Activated T-cell treated with anti-CD3 and anti-CD28 coated beads, Interleukin-2, amount 50 U/mL, for 4 hours (primary cell): ENCODE data around the gene OR6X1. TPM values are rescaled to one million over a fixed set of nuclear protein-coding genes. Genes with fewer than 3 reads are reported as not detected.
A peak's percentile ranks its signal among the peaks of the same experiment; 100 is the strongest.
"Not testable (repeated sequence)": the region's sequence is repeated elsewhere in the genome, so short reads cannot be mapped to it uniquely, and the experiment has no call there.

Source experiments
- ATAC-seq, 2 donors: fragments of 200-7000 bp; cut with Tn5 transposase; one replicate each; pipeline ENCODE4 v1.10.0; 2021
- DNase-seq: peaks from one replicate; pipeline ENCODE4 v3.0.0-alpha.2; 2020
- H3K27me3 Mint-ChIP-seq: one replicate; pipeline ENCODE4 v1.8.0; 2021; ENCODE audit warnings: low read depth, mixed read lengths
- H3K36me3 Mint-ChIP-seq: one replicate; pipeline ENCODE4 v1.8.0; 2022; ENCODE audit warnings: mixed read lengths; ENCODE audit not compliant: insufficient read depth
- H3K4me1 Mint-ChIP-seq: one replicate; pipeline ENCODE4 v1.8.0; 2021; ENCODE audit warnings: low read depth, mixed read lengths
- H3K4me3 Mint-ChIP-seq: one replicate; pipeline ENCODE4 v1.8.0; 2021; ENCODE audit warnings: mild to moderate bottlenecking, moderate library complexity, mixed read lengths
- H3K9me3 Mint-ChIP-seq: one replicate; pipeline ENCODE4 v1.8.0; 2021; ENCODE audit warnings: mixed read lengths
- total RNA-seq, 3 donors: library from RNA; stranded (reverse); gene quantifications; one replicate each; pipeline ENCODE4 v1.2.1, GENCODE V29; 2021

OR6X1 gene
- total RNA-seq, 3 donors from 2014 or later: not detected

DNA sequence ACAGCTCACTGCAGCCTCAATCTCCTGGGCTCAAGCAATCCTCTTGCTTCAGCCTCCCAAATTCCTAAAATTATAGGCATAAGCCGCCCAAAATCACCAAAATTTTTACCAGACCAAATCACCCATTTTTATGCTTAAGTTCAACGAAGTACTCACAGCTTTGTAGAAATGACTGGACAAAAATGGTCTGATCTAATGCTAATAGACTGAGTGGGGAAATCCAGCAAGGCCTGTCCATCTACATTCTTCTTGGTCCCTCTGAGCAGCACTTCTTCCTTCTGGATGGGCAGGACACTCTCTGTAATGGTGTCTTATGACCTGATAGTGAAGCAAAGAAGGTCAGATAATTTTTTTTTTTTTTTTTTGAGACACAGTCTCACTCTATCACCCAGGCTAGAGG lies 18.7 kb upstream of the OR6X1 start:
- no peak overlapping the region for H3K4me3 Mint-ChIP-seq
- no peaks in the 10 kb centered on the region for H3K4me1 Mint-ChIP-seq
- H3K9me3 Mint-ChIP-seq: no peaks in the 10 kb centered on the region
- ATAC-seq (no peak), DNase-seq (no peak)
- H3K36me3 Mint-ChIP-seq: no peaks in the 10 kb centered on the region
- peaks cover under 1% of the 10 kb centered on the region for H3K27me3 Mint-ChIP-seq

DNA sequence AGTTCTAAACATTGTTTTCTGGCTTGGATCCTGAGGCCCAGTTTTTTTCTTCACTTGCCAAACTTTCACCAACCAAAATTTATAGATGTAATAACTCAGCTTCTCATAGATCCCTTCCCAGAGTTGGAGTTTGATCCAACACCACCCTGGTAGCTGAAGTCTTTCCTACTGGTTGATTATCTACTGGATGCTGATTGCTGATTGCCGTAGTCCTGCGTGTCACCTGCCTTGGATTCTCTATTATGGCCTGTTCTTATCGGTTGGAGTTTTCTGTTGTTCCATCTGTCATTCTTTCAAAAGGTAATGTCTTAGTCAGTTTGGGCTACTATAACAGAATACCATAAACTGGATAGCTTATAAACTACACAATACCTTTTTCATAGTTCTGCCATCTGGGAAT lies 17.3 kb upstream of the OR6X1 start:
- Mint-ChIP-seq H3K4me1 (no peaks in the 10 kb centered on the region), H3K9me3 (no peaks in the 10 kb centered on the region), H3K4me3 (no peak overlapping the region), H3K36me3 (no peaks in the 10 kb centered on the region), H3K27me3 (peaks cover 3% of the 10 kb centered on the region)
- ATAC-seq: no peak
- DNase-seq: no peak

DNA sequence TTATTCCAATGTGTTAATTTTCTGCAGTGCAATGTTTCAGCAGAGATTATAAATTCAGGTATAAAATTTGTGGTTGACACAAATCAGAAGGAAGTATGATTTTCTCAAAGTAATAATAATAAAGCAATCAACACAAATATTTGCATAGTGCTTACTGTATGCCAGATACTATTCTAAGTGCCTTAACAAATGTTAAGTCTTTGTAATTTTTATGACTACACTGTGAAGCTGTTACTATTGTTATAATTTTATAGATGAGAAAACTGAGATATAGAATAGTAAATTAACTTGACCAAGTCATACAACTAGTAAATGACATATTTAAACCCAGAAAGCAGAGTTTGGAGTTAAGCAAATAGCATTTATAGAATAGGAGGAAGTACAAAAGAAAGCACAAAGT lies 16.4 kb upstream of the OR6X1 start:
- Mint-ChIP-seq H3K36me3 (no peaks in the 10 kb centered on the region), H3K9me3 (no peaks in the 10 kb centered on the region), H3K27me3 (peaks cover 3% of the 10 kb centered on the region), H3K4me3 (no peak overlapping the region), H3K4me1 (no peaks in the 10 kb centered on the region)
- DNase-seq: no peak
- no peak for ATAC-seq

DNA sequence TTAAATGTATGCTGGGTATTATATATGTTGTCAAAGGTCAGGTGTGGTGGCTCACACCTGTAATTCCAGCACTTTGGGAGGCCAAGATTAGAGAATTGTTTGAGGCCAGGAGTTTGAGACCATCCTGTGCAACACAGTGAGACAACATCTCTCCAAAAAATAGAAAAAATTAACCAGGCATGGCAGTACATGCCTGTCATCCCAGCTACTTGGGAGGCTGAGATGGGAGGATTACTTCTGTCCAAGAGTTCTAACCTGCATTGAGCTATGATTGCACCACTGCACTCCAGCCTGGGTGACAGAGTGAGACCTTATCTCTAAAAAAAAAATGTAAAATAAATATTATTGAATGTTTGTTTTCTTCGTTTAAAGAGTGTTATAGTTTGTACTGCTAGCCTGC lies 11.3 kb upstream of the OR6X1 start:
- no peak overlapping the region for H3K4me3 Mint-ChIP-seq
- DNase-seq: no peak
- H3K27me3 Mint-ChIP-seq: peaks cover 3% of the 10 kb centered on the region
- H3K36me3 Mint-ChIP-seq: peaks cover 3% of the 10 kb centered on the region
- no peak for ATAC-seq
- peaks cover 24% of the 10 kb centered on the region for H3K9me3 Mint-ChIP-seq
- H3K4me1 Mint-ChIP-seq: no peaks in the 10 kb centered on the region

DNA sequence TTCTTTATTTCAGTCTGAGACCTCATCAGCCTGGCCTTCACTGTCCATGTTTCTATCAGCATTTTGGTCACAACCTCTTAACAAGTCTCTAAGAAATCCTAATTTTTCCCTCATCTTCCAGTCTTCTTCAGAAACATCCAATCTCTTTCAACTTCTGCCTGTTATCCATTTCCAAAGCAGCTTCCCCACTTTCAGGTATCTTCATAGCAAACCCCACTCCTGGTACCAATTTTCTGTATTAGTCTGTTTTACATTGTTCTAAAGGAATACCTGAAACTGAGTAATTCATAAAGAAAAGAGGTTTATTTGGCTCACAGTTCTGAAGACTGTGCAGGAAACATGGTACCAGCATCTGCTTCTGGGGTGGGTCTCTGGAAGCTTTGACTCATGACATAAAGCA lies 8.1 kb upstream of the OR6X1 start:
- H3K4me1 Mint-ChIP-seq: no peaks in the 10 kb centered on the region
- peaks cover 6% of the 10 kb centered on the region for H3K27me3 Mint-ChIP-seq
- ATAC-seq (no peak), DNase-seq (no peak)
- peaks cover 24% of the 10 kb centered on the region for H3K9me3 Mint-ChIP-seq
- H3K4me3 Mint-ChIP-seq: no peak overlapping the region
- H3K36me3 Mint-ChIP-seq: peaks cover 3% of the 10 kb centered on the region

DNA sequence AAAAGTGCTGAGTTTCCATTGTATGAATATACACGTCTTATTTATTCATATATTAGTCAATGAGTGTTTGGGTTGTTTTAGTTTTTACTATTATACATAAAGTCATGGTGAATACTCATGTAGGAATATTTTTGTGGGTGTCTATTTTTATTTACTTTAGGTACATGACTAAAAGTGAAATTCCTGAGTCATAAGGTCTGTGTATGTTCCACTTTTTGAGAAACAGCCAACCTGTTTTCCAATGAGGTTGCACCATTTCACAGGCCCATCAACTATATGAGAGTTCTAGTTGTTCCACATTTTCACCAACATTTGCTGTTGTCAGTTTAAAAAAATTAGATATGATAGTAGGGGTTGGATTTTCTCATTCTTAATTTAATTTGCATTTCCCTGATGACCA lies 6.6 kb upstream of the OR6X1 start:
- H3K4me3 Mint-ChIP-seq: no peak overlapping the region
- H3K27me3 Mint-ChIP-seq: peaks cover 6% of the 10 kb centered on the region
- H3K4me1 Mint-ChIP-seq: no peaks in the 10 kb centered on the region
- H3K9me3 Mint-ChIP-seq: peaks cover 24% of the 10 kb centered on the region
- DNase-seq (no peak), ATAC-seq (no peak)
- peaks cover 3% of the 10 kb centered on the region for H3K36me3 Mint-ChIP-seq

DNA sequence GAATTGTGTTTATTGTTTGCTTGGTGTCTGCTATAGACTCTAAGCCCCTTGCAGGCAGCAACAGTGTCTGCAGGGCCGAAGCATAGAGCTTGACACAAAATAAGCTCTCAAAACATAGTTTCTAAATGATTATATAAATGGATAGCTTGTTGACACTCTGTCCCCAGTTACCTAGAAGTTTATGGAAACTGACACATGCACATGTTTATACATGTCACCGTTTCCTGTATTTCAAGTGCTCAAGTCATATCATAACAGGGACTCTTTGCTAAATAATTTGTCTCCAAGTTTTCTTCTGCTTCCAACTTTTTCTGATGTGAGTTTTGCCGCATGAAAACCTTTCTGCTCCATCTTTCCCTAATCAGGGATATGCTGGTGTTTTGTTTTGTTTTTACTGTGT lies 3.7 kb upstream of the OR6X1 start:
- Mint-ChIP-seq H3K4me3 (no peak overlapping the region), H3K9me3 (peaks cover 12% of the 10 kb centered on the region), H3K27me3 (peaks cover 16% of the 10 kb centered on the region), H3K36me3 (peaks cover 3% of the 10 kb centered on the region), H3K4me1 (no peaks in the 10 kb centered on the region)
- DNase-seq (no peak), ATAC-seq (no peak)

DNA sequence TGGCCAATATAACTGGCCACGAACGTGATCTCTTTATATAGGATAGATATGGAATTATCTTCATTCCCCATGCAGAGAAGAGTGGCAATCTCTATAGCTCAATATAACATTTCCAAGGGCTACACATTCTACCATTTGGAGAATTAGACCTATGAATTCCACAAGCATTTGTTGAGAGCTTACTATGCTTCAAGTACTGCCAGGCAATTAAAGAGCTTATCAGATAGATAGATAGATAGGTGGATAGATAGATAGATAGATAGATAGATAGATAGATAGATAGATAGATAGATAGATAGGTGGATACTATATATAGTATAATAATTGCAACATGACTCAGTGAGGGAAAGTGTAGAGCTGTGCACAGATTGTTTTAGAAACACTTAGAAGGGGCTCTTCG lies 1.5 kb upstream of the OR6X1 start:
- Mint-ChIP-seq H3K9me3 (no peaks in the 10 kb centered on the region), H3K4me1 (no peaks in the 10 kb centered on the region), H3K27me3 (peaks cover 36% of the 10 kb centered on the region), H3K4me3 (no peak overlapping the region), H3K36me3 (no peaks in the 10 kb centered on the region)
- DNase-seq (no peak), ATAC-seq (no peak)

DNA sequence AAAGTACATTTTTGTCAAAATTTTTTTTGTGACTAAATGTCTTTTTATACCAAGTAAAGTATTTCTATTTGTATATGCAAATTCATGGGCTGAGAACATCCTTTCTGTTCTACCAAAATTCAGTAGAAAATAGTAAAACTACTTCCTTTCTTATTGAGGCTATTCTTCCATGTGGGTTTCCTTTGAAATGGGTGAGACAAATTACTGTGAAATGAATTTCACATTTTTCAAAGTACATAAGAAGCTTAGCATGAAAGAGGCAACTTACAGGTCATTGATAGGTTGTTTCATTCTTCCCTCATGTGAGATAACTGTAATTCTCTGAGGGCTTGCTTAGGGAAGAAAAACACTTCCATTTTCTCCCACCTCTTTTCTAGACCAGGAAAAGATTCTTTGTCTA lies 1.0 kb upstream of the OR6X1 start:
- ATAC-seq (no peak), DNase-seq (no peak)
- Mint-ChIP-seq H3K4me3 (no peak overlapping the region), H3K27me3 (peaks cover 38% of the 10 kb centered on the region), H3K36me3 (no peaks in the 10 kb centered on the region), H3K4me1 (no peaks in the 10 kb centered on the region), H3K9me3 (no peaks in the 10 kb centered on the region)

DNA sequence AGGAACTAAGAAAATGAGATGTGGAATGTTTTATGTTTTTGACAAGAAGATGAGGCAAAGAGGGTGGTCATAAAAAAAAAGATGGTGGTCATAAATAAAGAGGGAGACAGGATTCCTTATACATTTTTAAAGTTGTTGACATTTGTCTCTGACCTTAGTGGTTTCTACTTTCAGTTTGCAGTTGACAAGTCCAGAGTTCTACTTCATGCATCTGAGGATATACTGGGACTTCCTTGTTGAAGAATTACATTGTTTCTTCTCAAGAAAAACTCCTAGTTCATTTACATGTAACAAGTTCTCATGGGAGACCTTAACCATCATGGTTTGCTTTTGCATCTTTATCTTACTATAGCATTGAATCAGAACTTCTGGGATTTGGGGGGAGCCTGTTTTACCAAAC lies 1.2 kb downstream of the OR6X1 start:
- DNase-seq (no peak), ATAC-seq (no peak)
- Mint-ChIP-seq H3K4me1 (no peaks in the 10 kb centered on the region), H3K27me3 (peaks cover 48% of the 10 kb centered on the region), H3K9me3 (peaks cover 5% of the 10 kb centered on the region), H3K4me3 (no peak overlapping the region), H3K36me3 (no peaks in the 10 kb centered on the region)

DNA sequence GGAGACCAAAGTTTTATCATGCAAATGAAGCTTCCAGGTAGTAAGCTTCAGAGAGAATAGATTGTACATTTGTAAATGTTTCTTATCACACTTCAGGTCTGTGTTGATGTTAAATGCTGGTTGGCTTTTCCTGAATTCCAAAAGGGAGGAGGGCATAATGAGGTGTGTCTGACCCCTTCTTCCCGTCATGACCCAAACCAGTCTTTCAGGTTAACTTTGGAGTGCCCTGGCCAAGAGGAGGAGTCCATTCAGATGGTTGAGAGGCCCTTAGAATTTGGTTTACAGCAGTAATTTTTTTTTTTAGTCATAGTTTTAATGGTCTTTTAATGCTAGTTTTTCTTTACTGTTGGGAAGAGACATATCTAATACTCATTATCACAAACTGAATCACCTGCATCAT lies 2.5 kb downstream of the OR6X1 start:
- Mint-ChIP-seq H3K9me3 (peaks cover 5% of the 10 kb centered on the region), H3K36me3 (no peaks in the 10 kb centered on the region), H3K4me3 (no peak overlapping the region), H3K27me3 (peaks cover 51% of the 10 kb centered on the region), H3K4me1 (no peaks in the 10 kb centered on the region)
- DNase-seq (no peak), ATAC-seq (no peak)

DNA sequence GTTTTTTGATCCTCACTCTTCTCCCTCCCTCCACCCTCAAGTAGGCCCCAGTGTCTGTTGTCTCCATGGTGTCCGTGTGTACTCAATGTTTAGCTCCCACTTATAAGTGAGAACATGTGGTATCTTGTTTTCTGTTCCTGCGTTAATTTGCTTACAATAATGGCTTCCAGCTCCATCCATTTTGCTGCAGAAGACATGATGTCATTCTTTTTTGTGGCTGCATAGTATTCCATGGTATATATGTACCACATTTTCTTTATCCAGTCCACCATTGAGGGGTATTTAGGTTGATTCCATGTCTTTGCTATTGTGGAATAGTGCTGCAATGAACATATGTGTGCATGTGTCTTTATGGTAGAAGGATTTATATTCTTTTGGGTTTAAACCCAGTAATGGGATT lies 6.0 kb downstream of the OR6X1 start:
- H3K9me3 Mint-ChIP-seq, H3K4me1 Mint-ChIP-seq, DNase-seq, H3K4me3 Mint-ChIP-seq, ATAC-seq, H3K36me3 Mint-ChIP-seq: not testable (repeated sequence)
- peaks cover 48% of the 10 kb centered on the region for H3K27me3 Mint-ChIP-seq

DNA sequence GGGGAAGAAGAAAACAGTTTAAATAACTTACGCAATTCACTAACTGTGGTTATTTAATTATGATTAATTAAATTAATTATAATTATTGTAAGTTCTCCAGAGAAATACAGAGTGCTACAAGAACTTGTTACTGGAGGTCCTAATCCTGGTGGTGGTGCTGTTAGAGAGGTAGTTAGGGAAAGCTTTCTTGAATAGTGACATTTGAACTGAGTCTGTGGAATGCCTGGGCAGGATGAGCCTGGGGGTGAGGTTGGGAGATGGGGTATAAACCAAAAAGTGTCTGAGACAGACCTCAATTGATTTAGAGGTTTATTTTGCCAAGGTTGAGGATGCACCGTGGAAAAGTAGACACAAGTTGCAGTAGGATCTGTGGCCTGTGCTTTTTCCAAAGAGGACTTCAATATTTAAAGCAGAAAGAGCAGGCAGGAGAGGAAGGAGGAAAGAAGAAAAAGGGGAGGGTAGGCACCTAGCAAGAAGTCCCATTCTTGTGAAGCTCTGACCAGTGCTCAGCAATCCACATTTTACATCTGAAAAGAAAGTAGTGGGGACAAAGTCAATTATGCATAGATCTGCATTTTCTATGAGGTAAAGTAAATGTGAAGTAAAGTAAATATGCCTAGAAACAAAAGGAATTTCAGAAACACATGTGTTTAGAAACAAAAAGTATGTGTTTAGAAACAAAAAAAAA lies 8.4 kb downstream of the OR6X1 start:
- ATAC-seq (no peak), DNase-seq (no peak)
- no peak overlapping the region for H3K4me3 Mint-ChIP-seq
- peaks cover 25% of the 10 kb centered on the region for H3K27me3 Mint-ChIP-seq
- no peaks in the 10 kb centered on the region for H3K36me3 Mint-ChIP-seq
- H3K9me3 Mint-ChIP-seq: peaks cover 5% of the 10 kb centered on the region
- peaks cover 9% of the 10 kb centered on the region for H3K4me1 Mint-ChIP-seq

DNA sequence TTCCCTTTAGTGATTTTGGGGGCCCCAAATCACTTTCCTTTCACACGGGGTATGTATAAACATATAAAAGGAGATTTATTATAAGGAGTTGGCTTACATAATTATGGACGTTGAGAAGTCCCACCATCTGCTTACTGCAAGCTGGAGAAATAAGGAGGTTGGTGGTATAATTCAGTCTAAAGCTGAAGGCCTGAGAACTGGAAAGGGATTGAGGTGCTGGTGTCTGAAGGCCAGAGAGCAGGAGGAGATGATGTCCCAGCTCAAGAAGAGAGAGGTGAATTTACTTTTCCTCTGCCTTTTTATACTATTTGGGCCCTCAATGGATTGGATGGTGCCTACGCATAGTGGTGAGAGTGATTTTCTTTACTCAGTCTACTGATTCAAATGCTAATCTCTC lies 11.6 kb downstream of the OR6X1 start:
- peak overlapping the region; percentile 92 for H3K4me3 Mint-ChIP-seq
- H3K4me1 Mint-ChIP-seq: peaks cover 32% of the 10 kb centered on the region
- peaks cover 5% of the 10 kb centered on the region for H3K27me3 Mint-ChIP-seq

DNA sequence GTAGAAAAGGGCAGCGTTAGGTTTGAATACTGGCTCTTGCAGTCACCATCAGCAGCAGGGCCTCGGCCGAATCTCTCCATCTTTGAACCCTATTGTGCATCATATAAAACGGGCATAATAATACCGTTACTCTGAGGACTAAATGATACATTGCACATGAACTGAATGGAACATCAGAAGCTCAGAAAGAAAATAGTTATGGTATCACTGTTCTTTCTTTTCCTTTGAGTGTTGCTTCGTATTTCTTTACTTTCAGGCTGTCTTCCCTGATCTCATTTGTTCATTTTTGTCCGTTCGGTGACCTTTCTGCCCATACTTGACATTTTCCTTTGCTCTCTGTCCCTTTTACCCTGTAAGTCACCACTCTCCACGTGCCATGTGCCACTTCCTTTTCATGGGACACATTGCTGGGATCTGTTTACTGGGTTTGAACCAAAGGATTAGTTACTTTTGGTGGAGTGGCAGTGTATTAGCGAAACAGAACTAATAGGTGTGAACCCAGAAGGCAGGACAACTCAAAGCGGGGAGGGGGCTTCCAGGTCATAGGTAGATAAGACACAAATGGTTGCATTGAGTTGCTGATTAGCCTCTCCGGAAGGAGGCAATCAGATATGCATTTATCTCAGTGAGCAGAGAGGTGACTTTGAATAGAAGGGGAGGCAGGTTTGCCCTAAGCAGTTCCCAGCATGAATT lies 12.1 kb downstream of the OR6X1 start:
- Mint-ChIP-seq H3K27me3 (peaks cover 3% of the 10 kb centered on the region), H3K36me3 (peaks cover 24% of the 10 kb centered on the region), H3K4me1 (peaks cover 34% of the 10 kb centered on the region), H3K9me3 (no peaks in the 10 kb centered on the region), H3K4me3 (peak overlapping the region; percentile 92)
- no peak for DNase-seq
- ATAC-seq: no peak

More for the DNA sequence above, 11.6 kb downstream of the OR6X1 start:
- H3K36me3 Mint-ChIP-seq: peaks cover 19% of the 10 kb centered on the region
- ATAC-seq (no peak), DNase-seq (no peak)
- H3K9me3 Mint-ChIP-seq: no peaks in the 10 kb centered on the region
